Smooth muscle cell (in vitro differentiated cells): ENCODE results near the gene GRM4. TPM values are rescaled to one million over a fixed set of nuclear protein-coding genes. Genes with fewer than 3 reads are reported as not detected.

Experiments used
- DNase-seq: peaks from one replicate; lab custom pipeline; 2025; ENCODE audit not compliant: unreplicated experiment; lab: John Stamatoyannopoulos, UW
- H2AFZ ChIP-seq: fragments of 200-600 bp; sonication (generic); 2 replicates; pipeline ENCODE4 v1.6.0; 2016; ENCODE audit warnings: antibody characterized with exemption, low read depth, mild to moderate bottlenecking
- H3F3A ChIP-seq: fragments of 200-600 bp; sonication (generic); 2 replicates; pipeline ENCODE4 v1.6.0; 2017; ENCODE audit warnings: antibody characterized with exemption, low read depth
- H3K27ac ChIP-seq: fragments of 200-600 bp; sonication (generic); 2 replicates; pipeline ENCODE4 v1.5.1; 2016; ENCODE audit warnings: low read depth, mild to moderate bottlenecking
- H3K27me3 ChIP-seq: fragments of 200-600 bp; sonication (generic); 2 replicates; pipeline ENCODE4 v1.6.1; 2016; ENCODE audit warnings: low read depth, mild to moderate bottlenecking
- H3K36me3 ChIP-seq: fragments of 200-600 bp; sonication (generic); 2 replicates; pipeline ENCODE4 v1.5.1; 2016; ENCODE audit warnings: low read depth
- H3K4me1 ChIP-seq: fragments of 200-600 bp; sonication (generic); 2 replicates; pipeline ENCODE4 v1.5.1; 2016; ENCODE audit warnings: low read depth
- H3K4me2 ChIP-seq: fragments of 200-600 bp; sonication (generic); 2 replicates; pipeline ENCODE4 v1.6.0; 2016; ENCODE audit warnings: mild to moderate bottlenecking
- H3K4me3 ChIP-seq: fragments of 200-600 bp; sonication (generic); 2 replicates; pipeline ENCODE4 v1.5.1; 2016; ENCODE audit warnings: mild to moderate bottlenecking
- H3K79me2 ChIP-seq: fragments of 200-600 bp; sonication (generic); 2 replicates; pipeline ENCODE4 v1.6.0; 2016; ENCODE audit warnings: low read depth, mild to moderate bottlenecking
- H3K9ac ChIP-seq: fragments of 200-600 bp; sonication (generic); 2 replicates; pipeline ENCODE4 v1.6.0; 2016; ENCODE audit warnings: low read depth
- H3K9me3 ChIP-seq: fragments of 200-600 bp; sonication (generic); replicated peaks from 2 replicates; pipeline ENCODE4 v1.5.1; 2016; ENCODE audit warnings: low read depth
- H4K20me1 ChIP-seq: fragments of 200-600 bp; sonication (generic); 2 replicates; pipeline ENCODE4 v1.6.0; 2016; ENCODE audit warnings: low read depth
- CTCF ChIP-seq: fragments of 200-600 bp; sonication (generic); IDR thresholded peaks from 2 replicates; pipeline ENCODE4 v1.5.1; 2017; ENCODE audit warnings: borderline replicate concordance, mild to moderate bottlenecking, antibody characterized with exemption; ENCODE audit not compliant: insufficient read depth, poor library complexity, severe bottlenecking
- WGBS: methylation state at CpG from one replicate; pipeline ENCODE4 v1.1.7; 2016; ENCODE audit warnings: low lambda C conversion rate; 5-methylcytosine and 5-hydroxymethylcytosine counted together
- polyA plus RNA-seq: library from polyadenylated mRNA; unstranded; fragments of >200 nt; fragmentation: Nextera tagmentation; extraction: Ambion mirVana; gene quantifications from 2 replicates; pipeline ENCODE4 v1.2.1, GENCODE V29; 2016
- total RNA-seq: library from RNA; depleted of rRNA; stranded (reverse); fragments of >200 nt; gene quantifications from 2 replicates; pipeline ENCODE4 v1.2.3, GENCODE V29; 2014

GRM4 gene
- total and polyA plus RNA-seq, 2 experiments from 2014 or later = 0.21 TPM; not detected in 1

- no peaks in the 10 kb centered on the region for H3K79me2 ChIP-seq
- H2AFZ ChIP-seq = no peak overlapping the region
- no peak overlapping the region for H3K4me3 ChIP-seq
- no peaks in the 10 kb centered on the region for H3K4me1 ChIP-seq
- no peak overlapping the region for H3K9ac ChIP-seq
- H3K27ac ChIP-seq = no peak overlapping the region
- TF ChIP-seq CTCF = no peak
- H3K4me2 ChIP-seq = no peak overlapping the region
- no peaks in the 10 kb centered on the region for H3K36me3 ChIP-seq
- no peak for DNase-seq
- no peaks in the 10 kb centered on the region for H4K20me1 ChIP-seq
- 86% methylated on average over 15 of the region's 15 CpGs for WGBS
- H3F3A ChIP-seq = no peaks in the 10 kb centered on the region
- peaks cover 4% of the 10 kb centered on the region for H3K27me3 ChIP-seq
- no peaks in the 10 kb centered on the region for H3K9me3 ChIP-seq
Measured at GRCh38 chr6:34049395-34050342, 96.2 kb downstream of the GRM4 start.

DNA sequence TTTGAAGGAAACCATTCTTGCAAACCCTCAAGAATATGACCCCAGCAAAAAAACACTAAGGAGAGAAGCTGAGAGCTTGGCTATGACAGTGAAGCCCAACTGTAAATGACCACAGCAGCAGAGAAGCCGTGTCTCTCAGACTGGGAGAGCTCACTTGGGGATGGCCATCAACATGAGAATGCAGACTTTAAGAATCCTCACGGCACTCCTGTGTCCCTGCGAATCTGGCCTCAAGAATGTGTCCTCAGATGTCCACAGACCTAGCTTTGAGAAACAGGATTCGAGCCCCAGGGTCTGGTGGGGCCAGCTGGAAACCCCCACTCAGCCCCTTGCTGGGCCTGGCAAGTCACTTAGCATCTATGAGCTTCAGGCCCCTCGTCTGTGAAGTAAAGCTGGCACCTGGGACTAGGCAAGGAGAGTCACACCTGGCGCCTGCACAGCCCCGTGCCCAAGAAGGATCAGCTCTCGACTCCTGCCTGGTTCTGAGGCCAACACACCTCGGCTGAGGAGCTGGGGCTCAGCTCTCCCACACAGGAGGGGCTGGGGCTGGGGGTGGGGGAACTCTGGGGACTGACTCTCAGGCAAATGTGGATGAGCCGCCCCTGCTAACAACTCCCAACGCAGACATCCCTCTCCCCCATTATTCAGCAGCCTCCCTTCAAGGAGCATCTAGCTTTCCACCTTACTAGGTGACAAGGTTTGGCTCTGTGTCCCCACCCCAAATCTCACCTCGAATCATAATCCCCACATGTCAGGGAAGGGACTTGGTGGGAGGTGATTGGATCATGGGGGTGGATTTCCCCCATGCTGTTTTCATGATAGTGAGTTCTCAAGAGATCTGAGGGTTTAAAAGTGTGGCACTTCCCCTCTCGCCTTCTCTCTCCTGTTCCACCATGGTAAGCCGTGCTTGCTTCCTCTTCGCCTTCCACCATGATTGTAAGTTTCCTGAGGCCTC lies 97.7 kb downstream of the GRM4 start:
- Histone ChIP-seq H3K36me3 (no peaks in the 10 kb centered on the region), H3K4me1 (no peaks in the 10 kb centered on the region), H2AFZ (no peak overlapping the region), H3K9ac (no peak overlapping the region), H3K27ac (no peak overlapping the region), H3K4me2 (no peak overlapping the region), H3K9me3 (no peaks in the 10 kb centered on the region), H3F3A (no peaks in the 10 kb centered on the region), H3K27me3 (peaks cover 4% of the 10 kb centered on the region), H4K20me1 (no peaks in the 10 kb centered on the region), H3K4me3 (no peak overlapping the region), H3K79me2 (no peaks in the 10 kb centered on the region)
- TF ChIP-seq CTCF = no peak
- 78% methylated on average over 14 of the region's 15 CpGs for WGBS
- DNase-seq = no peak

DNA sequence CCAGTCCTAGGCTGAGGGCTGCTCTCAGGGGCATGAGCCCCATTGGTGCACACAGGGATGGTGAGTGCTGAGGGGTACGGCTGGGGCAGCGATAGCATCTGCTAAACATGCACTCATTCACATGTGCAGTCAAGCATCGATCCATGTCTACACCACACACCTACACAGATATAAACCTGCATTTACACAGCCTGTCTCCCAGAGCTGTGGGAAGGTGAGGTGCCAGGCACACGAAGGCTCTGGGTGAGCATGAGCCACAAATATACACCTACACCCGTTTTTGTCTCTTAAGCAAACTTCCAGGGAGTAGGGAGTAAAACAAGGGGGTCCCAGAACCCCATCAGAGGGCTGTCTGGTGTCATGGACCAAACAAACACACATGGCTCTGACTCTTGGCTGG lies 99.3 kb downstream of the GRM4 start:
- 84% methylated on average over 5 of the region's 5 CpGs for WGBS
- no peak for TF ChIP-seq CTCF

More for the DNA sequence above, 99.3 kb downstream of the GRM4 start:
- H3K9me3 ChIP-seq = no peaks in the 10 kb centered on the region
- H3K36me3 ChIP-seq = no peaks in the 10 kb centered on the region
- no peak overlapping the region for H2AFZ ChIP-seq
- H3K4me2 ChIP-seq = no peak overlapping the region
- H4K20me1 ChIP-seq = no peaks in the 10 kb centered on the region
- H3K27ac ChIP-seq = no peak overlapping the region
- H3K79me2 ChIP-seq = no peaks in the 10 kb centered on the region
- H3F3A ChIP-seq = no peaks in the 10 kb centered on the region
- no peaks in the 10 kb centered on the region for H3K4me1 ChIP-seq
- no peak for DNase-seq
- H3K4me3 ChIP-seq = no peak overlapping the region
- H3K27me3 ChIP-seq = peaks cover 4% of the 10 kb centered on the region
- no peak overlapping the region for H3K9ac ChIP-seq
